ENCODE measurements around the gene ACSL6.
A peak's percentile ranks its signal among the peaks of the same experiment; 100 is the strongest.

ACSL6 gene

GRCh38 chr5:132002757-132003156, 8.7 kb downstream of the ACSL6 start:
- Histone ChIP-seq H3K9me3 (ENCODE audit: control insufficient read depth, low read length) (no peaks in the 10 kb centered on the region), H3K36me3 (ENCODE audit: control insufficient read depth, insufficient read depth, low read length, severe bottlenecking) (no peaks in the 10 kb centered on the region), H3K9ac (ENCODE audit: low read length) (no peak overlapping the region), H3K4me3 (ENCODE audit: low read length) (no peak overlapping the region), H3K27me3 (replicated peaks; ENCODE audit: control insufficient read depth, insufficient read depth, low read length) (peaks cover 30% of the 10 kb centered on the region), H3K4me1 (ENCODE audit: control insufficient read depth, insufficient read depth, low read length) (peaks cover 6% of the 10 kb centered on the region)
- no peak for DNase-seq (ENCODE audit: low read depth)

GRCh38 chr5:132001647-132002561, 9.6 kb downstream of the ACSL6 start:
- Histone ChIP-seq H3K36me3 (ENCODE audit: control insufficient read depth, insufficient read depth, low read length, severe bottlenecking) (no peaks in the 10 kb centered on the region), H3K9ac (ENCODE audit: low read length) (no peak overlapping the region), H3K27me3 (replicated peaks; ENCODE audit: control insufficient read depth, insufficient read depth, low read length) (peaks cover 33% of the 10 kb centered on the region), H3K4me3 (ENCODE audit: low read length) (no peak overlapping the region), H3K9me3 (ENCODE audit: control insufficient read depth, low read length) (no peaks in the 10 kb centered on the region), H3K4me1 (ENCODE audit: control insufficient read depth, insufficient read depth, low read length) (peaks cover 6% of the 10 kb centered on the region)
- DNase-seq (ENCODE audit: low read depth), result peak; percentile 21

DNA sequence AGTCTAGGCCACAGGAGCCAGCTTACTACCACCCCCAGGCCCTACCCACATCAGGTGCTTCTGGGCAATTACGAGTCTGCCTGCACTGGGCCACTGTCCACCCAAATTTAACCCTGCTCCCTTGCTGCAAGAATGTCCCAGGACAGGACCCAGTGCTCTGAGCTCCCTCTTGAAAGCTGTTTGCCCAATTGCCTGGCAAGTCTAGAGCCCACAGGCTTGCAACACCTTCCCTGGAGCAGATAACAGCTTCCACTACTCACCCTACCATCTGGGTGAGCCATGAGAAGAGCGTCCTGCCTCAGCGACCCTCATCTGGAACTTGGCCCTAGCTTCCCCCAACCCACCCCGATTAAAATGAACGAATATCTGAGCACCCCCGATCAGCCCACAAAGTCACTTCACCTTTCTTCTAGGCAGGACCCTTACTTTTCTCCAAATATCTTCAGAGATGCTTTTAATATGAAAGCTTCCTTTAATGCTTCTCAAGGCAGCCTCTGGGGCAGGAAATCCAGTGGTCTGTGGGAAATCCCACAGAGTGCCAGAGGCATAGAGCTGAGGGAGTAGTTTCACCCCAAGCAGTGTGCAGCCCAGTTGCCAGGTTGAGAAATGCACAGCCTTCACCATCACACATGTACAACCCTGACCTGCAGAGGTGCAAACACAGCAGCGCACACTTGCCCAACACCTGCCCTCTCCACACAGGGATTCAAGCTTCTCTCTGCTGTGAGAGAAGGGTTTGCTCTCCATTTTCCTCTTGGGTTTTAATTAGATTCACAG, 10.6 kb downstream of the ACSL6 start:
- no peak for DNase-seq (ENCODE audit: low read depth)
- no peaks in the 10 kb centered on the region for H3K36me3 ChIP-seq (ENCODE audit: control insufficient read depth, insufficient read depth, low read length, severe bottlenecking)
- H3K4me3 ChIP-seq (ENCODE audit: low read length), result no peak overlapping the region
- H3K27me3 ChIP-seq (replicated peaks; ENCODE audit: control insufficient read depth, insufficient read depth, low read length), result peaks cover 33% of the 10 kb centered on the region
- no peaks in the 10 kb centered on the region for H3K9me3 ChIP-seq (ENCODE audit: control insufficient read depth, low read length)
- H3K4me1 ChIP-seq (ENCODE audit: control insufficient read depth, insufficient read depth, low read length), result peaks cover 6% of the 10 kb centered on the region
- H3K9ac ChIP-seq (ENCODE audit: low read length), result no peak overlapping the region

DNA sequence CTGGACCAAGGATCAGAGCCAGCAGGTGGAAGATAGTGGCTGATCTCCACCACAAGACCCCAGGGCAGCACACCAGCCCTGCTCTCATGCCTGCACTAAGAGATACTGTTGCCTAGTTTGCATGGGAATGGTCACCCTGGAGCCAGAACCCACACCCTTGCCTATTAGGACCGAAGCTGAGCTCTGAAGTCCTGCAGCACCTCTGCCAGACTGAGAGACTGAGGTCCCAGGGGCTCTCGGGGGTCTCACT, 11.3 kb downstream of the ACSL6 start:
- Histone ChIP-seq H3K4me3 (ENCODE audit: low read length) (no peak overlapping the region), H3K9me3 (ENCODE audit: control insufficient read depth, low read length) (no peaks in the 10 kb centered on the region), H3K4me1 (ENCODE audit: control insufficient read depth, insufficient read depth, low read length) (peaks cover 6% of the 10 kb centered on the region), H3K36me3 (ENCODE audit: control insufficient read depth, insufficient read depth, low read length, severe bottlenecking) (no peaks in the 10 kb centered on the region), H3K27me3 (replicated peaks; ENCODE audit: control insufficient read depth, insufficient read depth, low read length) (peaks cover 33% of the 10 kb centered on the region), H3K9ac (ENCODE audit: low read length) (no peak overlapping the region)
- DNase-seq (ENCODE audit: low read depth), result no peak

DNA sequence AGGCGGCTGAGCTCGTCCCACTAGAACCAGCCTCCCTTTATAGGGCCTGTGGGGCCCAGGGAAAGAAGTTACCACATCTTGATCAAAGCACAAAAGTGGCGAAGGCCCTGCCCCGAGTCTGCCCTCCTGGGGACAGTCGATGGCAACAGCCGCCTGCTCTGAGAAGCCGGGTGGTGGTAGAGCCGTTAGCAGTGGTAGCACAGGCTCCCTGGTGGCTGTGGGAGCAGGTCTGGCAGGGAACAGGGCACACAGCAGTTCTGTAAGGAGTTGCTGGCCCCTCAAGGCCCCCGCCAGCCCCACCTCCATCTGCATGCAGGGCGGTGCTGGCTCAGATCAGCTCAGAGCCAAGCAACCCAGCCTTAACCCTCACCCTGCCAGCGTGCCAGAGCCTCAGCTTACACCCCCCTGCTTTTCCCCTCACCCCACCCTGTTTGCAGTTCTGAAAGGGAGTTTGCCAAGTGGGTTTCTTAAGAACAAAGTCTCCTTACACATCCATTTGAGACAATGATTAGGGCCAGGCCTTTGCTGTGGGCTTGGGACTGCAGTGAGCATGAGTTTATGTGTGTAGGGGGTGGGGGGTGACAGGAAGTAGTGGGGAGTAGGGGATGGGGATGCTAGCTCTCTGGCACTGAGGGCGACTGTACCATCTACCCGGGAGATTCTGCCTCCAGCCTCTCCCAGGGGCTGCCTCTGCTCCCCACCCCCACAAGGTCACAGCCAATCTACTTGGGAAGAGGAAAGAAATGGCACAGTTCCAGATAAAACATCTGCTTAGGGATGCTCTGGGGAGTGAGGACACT, 11.8 kb downstream of the ACSL6 start:
- Histone ChIP-seq H3K9me3 (ENCODE audit: control insufficient read depth, low read length) (no peaks in the 10 kb centered on the region), H3K4me1 (ENCODE audit: control insufficient read depth, insufficient read depth, low read length) (peaks cover 6% of the 10 kb centered on the region), H3K9ac (ENCODE audit: low read length) (no peak overlapping the region)

DNA sequence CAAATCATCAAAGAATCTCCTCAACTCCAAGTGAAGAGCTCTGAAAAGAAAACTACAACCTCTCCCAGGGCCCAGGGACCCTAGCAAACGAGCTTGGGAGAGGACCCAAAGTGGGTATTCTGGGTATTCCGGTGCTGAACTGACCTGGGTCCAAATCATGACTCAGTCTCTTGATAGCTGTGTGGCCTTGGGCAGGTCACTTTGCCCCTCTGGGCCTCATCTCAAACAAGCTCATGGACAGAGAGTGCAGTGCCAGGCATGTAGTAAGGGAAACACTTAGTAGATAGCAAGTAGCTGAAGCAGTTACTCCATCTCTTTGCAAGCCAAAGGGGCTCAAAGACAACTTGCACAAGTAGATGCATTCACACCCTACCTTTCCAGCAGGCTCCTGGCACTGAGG, 12.4 kb downstream of the ACSL6 start:
- Histone ChIP-seq H3K9ac (ENCODE audit: low read length) (no peak overlapping the region), H3K4me1 (ENCODE audit: control insufficient read depth, insufficient read depth, low read length) (peaks cover 6% of the 10 kb centered on the region), H3K9me3 (ENCODE audit: control insufficient read depth, low read length) (no peaks in the 10 kb centered on the region), H3K4me3 (ENCODE audit: low read length) (no peak overlapping the region), H3K36me3 (ENCODE audit: control insufficient read depth, insufficient read depth, low read length, severe bottlenecking) (no peaks in the 10 kb centered on the region), H3K27me3 (replicated peaks; ENCODE audit: control insufficient read depth, insufficient read depth, low read length) (peaks cover 40% of the 10 kb centered on the region)
- no peak for DNase-seq (ENCODE audit: low read depth)

More for the DNA sequence above, 11.8 kb downstream of the ACSL6 start:
- no peak for DNase-seq (ENCODE audit: low read depth)
- Histone ChIP-seq H3K27me3 (replicated peaks; ENCODE audit: control insufficient read depth, insufficient read depth, low read length) (peaks cover 37% of the 10 kb centered on the region), H3K36me3 (ENCODE audit: control insufficient read depth, insufficient read depth, low read length, severe bottlenecking) (no peaks in the 10 kb centered on the region), H3K4me3 (ENCODE audit: low read length) (no peak overlapping the region)

DNA sequence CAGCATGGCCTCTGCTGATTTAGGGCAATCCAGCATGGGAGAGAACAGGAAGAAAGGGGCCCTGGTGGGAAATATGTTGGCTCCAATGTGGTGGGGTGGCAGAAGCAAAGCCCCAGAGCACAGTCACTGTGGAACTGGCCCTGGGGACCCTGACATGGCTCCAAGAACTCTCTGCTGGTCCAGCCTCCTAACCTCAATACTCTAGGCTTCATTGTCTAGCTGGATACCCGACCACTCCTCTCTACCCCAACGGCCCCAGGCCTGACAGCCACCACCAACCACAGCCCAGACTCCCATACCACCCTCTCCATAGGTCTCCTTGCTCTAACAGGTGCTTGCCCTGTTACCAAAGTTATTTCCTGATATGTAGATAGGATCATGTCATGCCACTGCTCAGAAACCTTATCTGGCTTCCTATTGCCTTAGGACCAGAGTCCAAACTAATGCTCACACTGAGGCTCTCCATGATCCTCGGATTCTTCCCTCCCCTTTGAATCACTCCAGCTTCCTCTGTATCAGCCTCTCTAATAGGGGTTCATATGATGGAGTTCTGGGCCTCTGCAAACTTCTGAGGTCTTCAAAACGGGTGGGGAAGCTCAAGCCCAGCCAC, 12.9 kb downstream of the ACSL6 start:
- DNase-seq (ENCODE audit: low read depth), result no peak
- peaks cover 6% of the 10 kb centered on the region for H3K4me1 ChIP-seq (ENCODE audit: control insufficient read depth, insufficient read depth, low read length)
- no peaks in the 10 kb centered on the region for H3K36me3 ChIP-seq (ENCODE audit: control insufficient read depth, insufficient read depth, low read length, severe bottlenecking)
- H3K4me3 ChIP-seq (ENCODE audit: low read length), result no peak overlapping the region
- H3K27me3 ChIP-seq (replicated peaks; ENCODE audit: control insufficient read depth, insufficient read depth, low read length), result peaks cover 38% of the 10 kb centered on the region
- no peak overlapping the region for H3K9ac ChIP-seq (ENCODE audit: low read length)
- no peaks in the 10 kb centered on the region for H3K9me3 ChIP-seq (ENCODE audit: control insufficient read depth, low read length)

DNA sequence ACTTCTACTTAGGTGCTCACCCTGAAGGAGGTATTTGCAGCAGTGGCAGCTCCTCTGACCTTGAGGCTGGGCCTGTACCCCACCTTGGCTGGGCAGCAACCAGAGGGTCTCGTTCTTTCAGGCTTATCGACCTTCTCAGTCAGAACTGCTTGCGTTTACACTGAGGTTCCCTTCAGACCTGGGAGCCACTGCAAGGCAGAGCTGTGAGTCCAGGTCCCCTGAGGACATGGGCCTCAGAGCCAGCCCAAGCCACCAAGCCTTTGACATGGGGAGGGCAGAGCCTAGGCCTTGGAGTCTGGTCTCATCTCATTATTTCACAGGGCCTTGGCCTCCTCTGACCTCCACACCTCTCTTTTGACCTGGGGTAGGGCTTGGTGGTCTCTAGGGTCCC, 13.7 kb downstream of the ACSL6 start:
- no peaks in the 10 kb centered on the region for H3K9me3 ChIP-seq (ENCODE audit: control insufficient read depth, low read length)
- DNase-seq (ENCODE audit: low read depth), result no peak
- H3K27me3 ChIP-seq (replicated peaks; ENCODE audit: control insufficient read depth, insufficient read depth, low read length), result peaks cover 33% of the 10 kb centered on the region
- peaks cover 6% of the 10 kb centered on the region for H3K4me1 ChIP-seq (ENCODE audit: control insufficient read depth, insufficient read depth, low read length)
- H3K36me3 ChIP-seq (ENCODE audit: control insufficient read depth, insufficient read depth, low read length, severe bottlenecking), result no peaks in the 10 kb centered on the region
- H3K9ac ChIP-seq (ENCODE audit: low read length), result no peak overlapping the region
- H3K4me3 ChIP-seq (ENCODE audit: low read length), result no peak overlapping the region

DNA sequence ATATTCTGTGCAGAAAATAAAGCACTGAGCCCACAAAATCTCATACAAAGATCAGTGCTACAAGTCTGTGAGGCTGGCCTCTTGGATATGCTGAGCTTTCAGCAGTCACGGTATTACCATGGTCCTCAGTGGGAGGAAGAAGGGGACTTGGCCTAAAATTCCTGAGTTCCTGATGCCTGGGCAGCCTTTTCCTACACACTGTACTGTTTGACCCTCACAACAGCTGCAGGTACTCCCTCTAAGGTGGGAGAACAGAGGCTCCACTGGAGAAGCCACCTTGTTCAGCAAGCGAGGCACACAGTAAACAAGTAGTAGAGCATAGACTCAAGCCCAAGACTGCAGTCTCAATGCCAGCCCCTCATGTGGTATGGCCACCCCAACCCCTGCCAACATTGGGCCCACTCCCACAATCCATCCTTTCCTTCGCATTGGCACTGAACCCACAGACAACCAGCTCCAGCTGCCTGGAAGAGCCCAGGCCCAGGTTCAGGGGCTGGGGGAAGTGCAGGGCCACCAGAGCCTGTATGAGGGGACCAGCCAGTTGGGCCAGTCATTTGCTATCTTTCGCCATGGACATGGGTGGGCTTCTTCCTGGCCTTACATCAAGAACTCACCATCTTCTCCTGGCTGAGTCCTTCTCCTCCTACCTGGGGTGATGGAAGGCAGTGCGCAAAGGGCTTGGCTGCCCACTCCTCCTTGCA, 14.3 kb downstream of the ACSL6 start:
- Histone ChIP-seq H3K27me3 (replicated peaks; ENCODE audit: control insufficient read depth, insufficient read depth, low read length) (peaks cover 33% of the 10 kb centered on the region), H3K4me1 (ENCODE audit: control insufficient read depth, insufficient read depth, low read length) (peaks cover 6% of the 10 kb centered on the region), H3K9me3 (ENCODE audit: control insufficient read depth, low read length) (no peaks in the 10 kb centered on the region), H3K36me3 (ENCODE audit: control insufficient read depth, insufficient read depth, low read length, severe bottlenecking) (no peaks in the 10 kb centered on the region), H3K4me3 (ENCODE audit: low read length) (no peak overlapping the region), H3K9ac (ENCODE audit: low read length) (no peak overlapping the region)
- DNase-seq (ENCODE audit: low read depth), result no peak

DNA sequence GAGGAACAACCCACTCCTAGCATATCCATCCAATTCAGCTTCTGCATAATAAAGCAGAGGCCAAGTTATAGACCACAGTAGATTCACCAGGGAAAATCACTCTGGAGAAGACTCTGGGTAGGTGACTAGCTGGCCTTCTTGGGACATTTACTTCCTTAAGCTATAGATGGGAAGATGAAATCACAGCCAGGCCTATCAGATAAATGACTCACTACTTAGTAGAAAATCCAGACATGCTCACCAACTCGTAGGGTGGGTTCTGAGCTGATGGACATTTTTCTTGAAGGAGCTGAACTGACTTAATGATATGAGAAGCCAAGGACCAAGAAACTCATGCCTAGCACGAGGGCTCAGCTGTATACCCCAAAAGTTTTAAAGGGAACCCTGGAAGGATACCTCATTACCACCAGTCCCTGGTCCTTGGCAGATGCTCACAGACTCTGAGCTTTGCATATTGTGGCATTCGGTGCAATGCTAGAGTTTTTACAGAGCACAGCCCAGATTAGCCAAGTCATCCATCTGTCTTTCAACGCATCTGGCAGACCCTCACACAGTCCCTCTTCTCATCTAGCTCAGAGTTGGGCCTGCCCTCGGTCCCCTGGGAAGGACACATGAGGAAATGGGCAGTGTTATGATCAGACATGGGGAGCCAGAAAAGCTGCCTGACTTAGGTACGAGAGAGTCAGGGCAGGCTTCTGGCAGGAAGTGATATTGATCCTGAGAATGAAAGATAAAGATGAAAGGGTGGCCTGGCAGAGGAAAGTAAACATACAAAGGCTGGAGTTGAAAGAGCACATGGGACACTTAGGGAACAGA, 15.0 kb downstream of the ACSL6 start:
- Histone ChIP-seq H3K36me3 (ENCODE audit: control insufficient read depth, insufficient read depth, low read length, severe bottlenecking) (no peaks in the 10 kb centered on the region), H3K4me1 (ENCODE audit: control insufficient read depth, insufficient read depth, low read length) (peaks cover 6% of the 10 kb centered on the region), H3K9ac (ENCODE audit: low read length) (no peak overlapping the region), H3K27me3 (replicated peaks; ENCODE audit: control insufficient read depth, insufficient read depth, low read length) (peaks cover 39% of the 10 kb centered on the region), H3K4me3 (ENCODE audit: low read length) (no peak overlapping the region), H3K9me3 (ENCODE audit: control insufficient read depth, low read length) (no peaks in the 10 kb centered on the region)
- DNase-seq (ENCODE audit: low read depth), result no peak
